Transverse colon (tissue), 4 donors: ENCODE data around the gene EPB41L1. TPM values are rescaled to one million over a fixed set of nuclear protein-coding genes. Genes with fewer than 3 reads are reported as not detected.

Experiments
- DNase-seq: peaks from one replicate; pipeline ENCODE4 v3.0.0-alpha.2; 2019
- H3K27ac ChIP-seq, 4 donors: fragments of 200-600 bp; sonication (generic); 2 replicates each; pipeline ENCODE4 v1.5.1; 2016 to 2018; ENCODE audit warnings: inconsistent platforms in 4 of 4
- H3K27me3 ChIP-seq: fragments of 200-600 bp; sonication (generic); 2 replicates; pipeline ENCODE4 v1.5.1; 2017; ENCODE audit warnings: inconsistent platforms
- H3K36me3 ChIP-seq, 4 donors: fragments of 200-600 bp; sonication (generic); 2 replicates each; pipeline ENCODE4 v1.5.1; 2017 to 2019; ENCODE audit warnings: inconsistent platforms in 4 of 4
- H3K4me1 ChIP-seq, 4 donors: fragments of 200-600 bp; sonication (generic); 2 replicates each; pipeline ENCODE4 v1.5.1; 2017 to 2020; ENCODE audit warnings: inconsistent platforms in 4 of 4
- H3K4me3 ChIP-seq, 4 donors: fragments of 200-600 bp; sonication (generic); 1 replicate in 1 of 4; 2 replicates in 3 of 4; pipeline versions ENCODE4 v1.5.1 to v1.6.1; 2017 to 2019; ENCODE audit warnings: inconsistent platforms in 4 of 4
- H3K9me3 ChIP-seq, 2 donors: fragments of 200-600 bp; sonication (generic); 2 replicates each; pipeline ENCODE4 v1.5.1; 2017 to 2019; ENCODE audit warnings: inconsistent platforms in 2 of 2
- EP300 ChIP-seq: sonication (generic); formaldehyde crosslinking; IDR thresholded peaks from one replicate; pipeline ENCODE4 v1.6.1; 2017; ENCODE audit warnings: antibody characterized with exemption, low read depth
- POLR2A ChIP-seq: fragments of 450-650 bp; IDR thresholded peaks from one replicate; pipeline ENCODE4 v1.6.1; 2016; ENCODE audit warnings: antibody characterized with exemption, mild to moderate bottlenecking, moderate library complexity
- POLR2AphosphoS5 ChIP-seq, 3 donors: sonication (generic); formaldehyde crosslinking; IDR thresholded peaks; one replicate each; pipeline ENCODE4 v1.6.1; 2016; ENCODE audit warnings: antibody characterized with exemption in 3 of 3
- WGBS, 2 donors: methylation state at CpG; one replicate each; pipeline ENCODE4 v1.1.5; 2018; ENCODE audit warnings: low coverage in 1 of 2; 5-methylcytosine and 5-hydroxymethylcytosine counted together
- in situ Hi-C, 4 donors: fragments of 200-750 bp; cut with MboI; loops; one replicate each; pipeline versions ENCODE4 v1.15.0 to v1.15.1; 2017; ENCODE audit warnings: low sequenced_read_pairs in 3 of 4, low pct_ligation_motif_present in 1 of 4, low pct_unique_long_range_greater_than_20kb in 1 of 4
- intact Hi-C: fragments of 100-400 bp; cut with DNase I; formaldehyde crosslinking; loops from one replicate; pipeline ENCODE4 v1.15.1; 2023; ENCODE audit warnings: low total_unique reads
- total RNA-seq, 4 donors: library from RNA; depleted of rRNA; stranded (reverse); fragments of >200 nt; gene quantifications; one replicate each; pipeline ENCODE4 v1.1.0, GENCODE V29; 2016
- TF ChIP-seq, protein P1 (sequence below), 5 experiments: fragments of 200-600 bp in 3 of 5; fragments of 450-650 bp in 2 of 5; sonication (generic) in 3 of 5; IDR thresholded peaks; 1 replicate in 2 of 5; 2 replicates in 3 of 5; pipeline ENCODE4 v1.5.1; 2016 to 2017; ENCODE audit warnings: antibody characterized with exemption in 5 of 5, inconsistent platforms in 3 of 5, mild to moderate bottlenecking in 2 of 5, moderate library complexity in 1 of 5

Gene EPB41L1
- total RNA-seq, 4 donors from 2014 or later: 36.4 to 167 (median 79.4) TPM

- no peaks in the 10 kb centered on the region for H3K27me3 ChIP-seq
- intact Hi-C loops (no loop called here), in situ Hi-C loops (no loop called here)
- TF ChIP-seq POLR2AphosphoS5 (IDR thresholded peaks at IDR 0.05) (no peak), POLR2A (no peak), EP300 (no peak)
- TF ChIP-seq, protein P1, sequence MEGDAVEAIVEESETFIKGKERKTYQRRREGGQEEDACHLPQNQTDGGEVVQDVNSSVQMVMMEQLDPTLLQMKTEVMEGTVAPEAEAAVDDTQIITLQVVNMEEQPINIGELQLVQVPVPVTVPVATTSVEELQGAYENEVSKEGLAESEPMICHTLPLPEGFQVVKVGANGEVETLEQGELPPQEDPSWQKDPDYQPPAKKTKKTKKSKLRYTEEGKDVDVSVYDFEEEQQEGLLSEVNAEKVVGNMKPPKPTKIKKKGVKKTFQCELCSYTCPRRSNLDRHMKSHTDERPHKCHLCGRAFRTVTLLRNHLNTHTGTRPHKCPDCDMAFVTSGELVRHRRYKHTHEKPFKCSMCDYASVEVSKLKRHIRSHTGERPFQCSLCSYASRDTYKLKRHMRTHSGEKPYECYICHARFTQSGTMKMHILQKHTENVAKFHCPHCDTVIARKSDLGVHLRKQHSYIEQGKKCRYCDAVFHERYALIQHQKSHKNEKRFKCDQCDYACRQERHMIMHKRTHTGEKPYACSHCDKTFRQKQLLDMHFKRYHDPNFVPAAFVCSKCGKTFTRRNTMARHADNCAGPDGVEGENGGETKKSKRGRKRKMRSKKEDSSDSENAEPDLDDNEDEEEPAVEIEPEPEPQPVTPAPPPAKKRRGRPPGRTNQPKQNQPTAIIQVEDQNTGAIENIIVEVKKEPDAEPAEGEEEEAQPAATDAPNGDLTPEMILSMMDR (IDR thresholded peaks at IDR 0.05): no peak
- H3K36me3 ChIP-seq: no peaks in the 10 kb centered on the region
- no peak overlapping the region for H3K4me3 ChIP-seq
- WGBS, 2 donors: 69% methylated on average over 2 of the region's 2 CpGs; no CpG with 5 or more reads in 1 of the 2 donors
- H3K9me3 ChIP-seq: no peaks in the 10 kb centered on the region
- peaks cover 0 to 42% (median 37%) of the 10 kb centered on the region in 4 donors for H3K4me1 ChIP-seq
- no peak for DNase-seq
- no peak overlapping the region for H3K27ac ChIP-seq
These were observed 37.6 kb upstream of the EPB41L1 start for GRCh38 chr20:36116807-36117441.

- H3K4me3 ChIP-seq: no peak overlapping the region
- H3K4me1 ChIP-seq: peaks cover 0 to 42% (median 35%) of the 10 kb centered on the region in 4 donors
- intact Hi-C loops: no loop called here
- no peak for DNase-seq
- no peaks in the 10 kb centered on the region for H3K36me3 ChIP-seq
- H3K27me3 ChIP-seq: no peaks in the 10 kb centered on the region
- H3K9me3 ChIP-seq: no peaks in the 10 kb centered on the region
- TF ChIP-seq, protein P1 (IDR thresholded peaks at IDR 0.05): no peak
- TF ChIP-seq POLR2AphosphoS5 (IDR thresholded peaks at IDR 0.05) (no peak), EP300 (no peak), POLR2A (no peak)
- H3K27ac ChIP-seq: peak overlapping the region; percentile 30 to 65 (median 50)
- in situ Hi-C loops: no loop called here
These were observed 36.9 kb upstream of the EPB41L1 start for GRCh38 chr20:36117638-36118037.

DNA sequence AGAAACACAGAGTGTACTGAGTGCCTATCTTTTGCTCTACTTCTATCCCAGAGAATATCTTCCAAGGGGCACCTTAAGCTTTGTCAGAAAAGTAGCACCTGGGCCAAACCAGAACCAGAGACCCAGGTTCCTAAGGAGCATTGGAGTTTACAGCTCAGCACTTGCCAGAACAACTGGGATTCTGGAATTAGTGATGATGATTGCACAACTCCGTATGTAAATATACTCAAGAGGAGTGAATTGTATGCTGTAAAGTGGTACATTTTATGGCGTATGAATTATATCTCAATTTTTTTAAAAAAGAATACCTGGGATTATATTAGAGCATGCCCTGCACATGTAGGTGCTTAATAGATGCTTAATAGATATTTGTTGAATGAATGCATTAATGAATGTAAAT is 36.2 kb upstream of the EPB41L1 start:
- WGBS, 2 donors: 40 to 52% methylated on average over 2 of the region's 2 CpGs
- H3K4me3 ChIP-seq: no peak overlapping the region
- no peaks in the 10 kb centered on the region for H3K36me3 ChIP-seq
- in situ Hi-C loops (no loop called here), intact Hi-C loops (no loop called here)
- TF ChIP-seq POLR2A (no peak), EP300 (no peak), POLR2AphosphoS5 (IDR thresholded peaks at IDR 0.05) (no peak)
- TF ChIP-seq, protein P1 (IDR thresholded peaks at IDR 0.05): no peak
- peaks cover 0 to 48% (median 39%) of the 10 kb centered on the region in 4 donors for H3K4me1 ChIP-seq
- H3K27me3 ChIP-seq: no peaks in the 10 kb centered on the region
- no peaks in the 10 kb centered on the region for H3K9me3 ChIP-seq
- peak overlapping the region; percentile 30 to 65 (median 50) for H3K27ac ChIP-seq
- no peak for DNase-seq

- in situ Hi-C loops: no loop called here
- Histone ChIP-seq H3K4me3 (no peak overlapping the region), H3K27me3 (no peaks in the 10 kb centered on the region), H3K27ac (no peak overlapping the region), H3K4me1 (peaks cover 0 to 48% (median 37%) of the 10 kb centered on the region in 4 donors), H3K9me3 (no peaks in the 10 kb centered on the region), H3K36me3 (no peaks in the 10 kb centered on the region)
- DNase-seq: no peak
- TF ChIP-seq POLR2AphosphoS5 (IDR thresholded peaks at IDR 0.05): no peak
- TF ChIP-seq POLR2A: no peak
- TF ChIP-seq, protein P1 (IDR thresholded peaks at IDR 0.05): no peak
- TF ChIP-seq EP300: no peak
- 81% methylated on average over 6 of the region's 6 CpGs; no CpG with 5 or more reads in 1 of the 2 donors for WGBS, 2 donors
- intact Hi-C loops: no loop called here
These were observed 35.0 kb upstream of the EPB41L1 start for GRCh38 chr20:36119537-36119936.
